ENCODE results near the gene DROSHA.
A peak's percentile ranks its signal among the peaks of the same experiment; 100 is the strongest.
"Not testable (repeated sequence)": the region's sequence is repeated elsewhere in the genome, so short reads cannot be mapped to it uniquely, and the experiment has no call there.

The DROSHA gene

GRCh38 chr5:31531888-31532547 lies at the start of gene DROSHA, which contains the start of gene C5orf22:
DROSHA (minus strand) TSS chr5:31532093; CDS start chr5:31529059, 3,034 bp downstream.
C5orf22 (plus strand) TSS chr5:31532301; CDS start chr5:31532393, 92 bp downstream.
- intact Hi-C loops (cut with DNase I) = no loop called here

GRCh38 chr5:31579558-31579957 lies 47.7 kb upstream of the DROSHA start:
- intact Hi-C loops (cut with DNase I) = no loop called here
- DNase-seq = no peak

More at GRCh38 chr5:31531888-31532547, at the start of gene DROSHA, which contains the start of gene C5orf22:
- peak; percentile 93 to 98 (median 96) for DNase-seq

GRCh38 chr5:31577438-31577837 lies 45.5 kb upstream of the DROSHA start:
- intact Hi-C loops (cut with DNase I) = no loop called here
- DNase-seq = no peak

GRCh38 chr5:31574772-31575171 lies 42.9 kb upstream of the DROSHA start:
- intact Hi-C loops (cut with DNase I) = no loop called here
- DNase-seq = no peak

GRCh38 chr5:31573494-31574142 lies 41.7 kb upstream of the DROSHA start:
- DNase-seq = no peak
- intact Hi-C loops (cut with DNase I) = no loop called here

GRCh38 chr5:31569068-31569467 lies 37.2 kb upstream of the DROSHA start:
- DNase-seq = no peak
- intact Hi-C loops (cut with DNase I) = no loop called here

GRCh38 chr5:31568302-31568835 lies 36.5 kb upstream of the DROSHA start:
- no peak for DNase-seq
- intact Hi-C loops (cut with DNase I) = no loop called here

- DNase-seq; intact Hi-C loops (cut with DNase I): not testable (repeated sequence)
Measured at GRCh38 chr5:31566362-31566761, 34.5 kb upstream of the DROSHA start.

GRCh38 chr5:31563216-31563615 lies 31.3 kb upstream of the DROSHA start:
- no peak for DNase-seq
- intact Hi-C loops (cut with DNase I) = no loop called here

GRCh38 chr5:31561946-31562345 lies 30.1 kb upstream of the DROSHA start:
- intact Hi-C loops (cut with DNase I) = no loop called here
- DNase-seq = no peak

- no peak for DNase-seq
- intact Hi-C loops (cut with DNase I) = no loop called here
Measured at GRCh38 chr5:31559942-31560341, 28.0 kb upstream of the DROSHA start.

- intact Hi-C loops (cut with DNase I) = no loop called here
- no peak for DNase-seq
Measured at GRCh38 chr5:31556461-31556860, 24.6 kb upstream of the DROSHA start.

GRCh38 chr5:31554552-31554951 lies 22.7 kb upstream of the DROSHA start:
- no peak for DNase-seq
- intact Hi-C loops (cut with DNase I) = no loop called here

GRCh38 chr5:31553863-31554262 lies 22.0 kb upstream of the DROSHA start:
- DNase-seq = no peak
- intact Hi-C loops (cut with DNase I) = no loop called here

- DNase-seq = no peak
- intact Hi-C loops (cut with DNase I) = no loop called here
Measured at GRCh38 chr5:31551878-31552277, 20.0 kb upstream of the DROSHA start.

- intact Hi-C loops (cut with DNase I) = not testable (repeated sequence)
Measured at GRCh38 chr5:31549114-31549513, 17.2 kb upstream of the DROSHA start.

GRCh38 chr5:31537851-31538250 lies 6.0 kb upstream of the DROSHA start:
- DNase-seq = no peak
- intact Hi-C loops (cut with DNase I) = no loop called here

More at GRCh38 chr5:31549114-31549513, 17.2 kb upstream of the DROSHA start:
- DNase-seq = peak in 37 of 42 donors; percentile 6 to 80 (median 42)

- intact Hi-C loops (cut with DNase I) = no loop called here
- no peak for DNase-seq
Measured at GRCh38 chr5:31537349-31537748, 5.5 kb upstream of the DROSHA start.

GRCh38 chr5:31536873-31537272 lies 5.0 kb upstream of the DROSHA start:
- intact Hi-C loops (cut with DNase I) = no loop called here
- DNase-seq = no peak

- intact Hi-C loops (cut with DNase I) = no loop called here
- DNase-seq = no peak
Measured at GRCh38 chr5:31534527-31535046, 2.7 kb upstream of the DROSHA start.

All from head of caudate nucleus (tissue), 42 donors.